PC-3 (cell line): ENCODE measurements around the gene PSPH. TPM values are rescaled to one million over a fixed set of nuclear protein-coding genes. Genes with fewer than 3 reads are reported as not detected.

Experiments used
- ATAC-seq: fragments of 200-7000 bp; cut with Tn5 transposase; 2 replicates; pipeline ENCODE4 v1.9.1; 2020; ENCODE audit warnings: mild to moderate bottlenecking, moderate library complexity
- BruUV-seq: library from RNA; stranded (reverse); fragments of 400-500 nt; replicated peaks from 2 replicates; lab custom pipeline; 2021; lab: Mats Ljungman, UMichigan
- CTCF ChIA-PET: fragments of 300-600 bp; sonication (Branson Sonifier 250); formaldehyde crosslinking; loops from one replicate; lab custom pipeline; 2022; ENCODE audit warnings: antibody characterized with exemption; lab: Charles Lee
- POLR2A ChIA-PET: fragments of 300-600 bp; sonication (Branson Sonifier 250); formaldehyde crosslinking; loops from one replicate; lab custom pipeline; 2022; ENCODE audit warnings: antibody characterized with exemption; ENCODE audit not compliant: unreplicated experiment; lab: Charles Lee
- DNase-seq: peaks from one replicate; pipeline ENCODE4 v3.0.0-alpha.2; 2015
- H2AFZ ChIP-seq: fragments of 300-600 bp; sonication (generic); 2 replicates; pipeline ENCODE4 v1.6.0; 2016; ENCODE audit warnings: antibody characterized with exemption, low read length
- H3F3A ChIP-seq: fragments of 300-600 bp; sonication (generic); one replicate; pipeline ENCODE4 v1.6.0; 2017; ENCODE audit warnings: antibody characterized with exemption, low read length, control low read depth, mild to moderate bottlenecking; ENCODE audit not compliant: unreplicated experiment
- H3K27ac ChIP-seq: fragments of 300-600 bp; sonication (generic); 2 replicates; pipeline ENCODE4 v1.5.1; 2016; ENCODE audit warnings: mild to moderate bottlenecking, low read length
- H3K27me3 ChIP-seq: fragments of 300-600 bp; sonication (generic); 2 replicates; pipeline ENCODE4 v1.6.1; 2016; ENCODE audit warnings: low read length, mixed read lengths
- H3K36me3 ChIP-seq: fragments of 300-600 bp; sonication (generic); 2 replicates; pipeline ENCODE4 v1.6.1; 2016; ENCODE audit warnings: low read depth, mixed run types, low read length, mixed read lengths
- H3K4me1 ChIP-seq: fragments of 300-600 bp; sonication (generic); 2 replicates; pipeline ENCODE4 v1.5.1; 2016; ENCODE audit warnings: low read length; ENCODE audit not compliant: insufficient read depth
- H3K4me2 ChIP-seq: fragments of 300-600 bp; sonication (generic); 2 replicates; pipeline ENCODE4 v1.6.0; 2016; ENCODE audit warnings: low read length
- H3K4me3 ChIP-seq: fragments of 300-600 bp; sonication (generic); 2 replicates; pipeline ENCODE4 v1.5.1; 2016; ENCODE audit warnings: mild to moderate bottlenecking, low read length, mixed read lengths
- H3K79me2 ChIP-seq: fragments of 300-600 bp; sonication (generic); 2 replicates; pipeline ENCODE4 v1.6.1; 2017; ENCODE audit warnings: low read length, mixed read lengths
- H3K9ac ChIP-seq: fragments of 300-600 bp; sonication (generic); 2 replicates; pipeline ENCODE4 v1.6.0; 2016; ENCODE audit warnings: mild to moderate bottlenecking, low read length
- H3K9me2 ChIP-seq: fragments of 300-600 bp; sonication (generic); replicated peaks from 2 replicates; pipeline ENCODE4 v1.6.1; 2016; ENCODE audit warnings: mixed run types, low read length, mixed read lengths
- H3K9me3 ChIP-seq: fragments of 300-600 bp; sonication (generic); 2 replicates; pipeline ENCODE4 v1.6.1; 2016; ENCODE audit warnings: low read length, mixed read lengths
- H4K20me1 ChIP-seq: fragments of 300-600 bp; sonication (generic); 2 replicates; pipeline ENCODE4 v1.6.1; 2016; ENCODE audit warnings: low read length, mixed read lengths
- EZH2 ChIP-seq: fragments of 300-600 bp; sonication (generic); IDR thresholded peaks from one replicate; pipeline ENCODE4 v1.6.1; 2017; ENCODE audit warnings: antibody characterized with exemption, mild to moderate bottlenecking, low read length; ENCODE audit not compliant: unreplicated experiment
- EZH2phosphoT487 ChIP-seq: fragments of 300-600 bp; sonication (generic); IDR thresholded peaks from 2 replicates; pipeline ENCODE4 v1.6.1; 2018; ENCODE audit warnings: mild to moderate bottlenecking, antibody characterized with exemption, low read length, borderline replicate concordance
- intact Hi-C: fragments of 100-400 bp; cut with micrococcal nuclease; formaldehyde crosslinking; loops from 2 replicates; pipeline ENCODE4 v1.9.0; 2023
- total RNA-seq: library from RNA; depleted of rRNA; stranded (reverse); fragments of >200 nt; gene quantifications from 2 replicates; pipeline ENCODE4 v1.2.3, GENCODE V29; 2014
- TF ChIP-seq, protein P1 (sequence below): fragments of 300-600 bp; sonication (generic); conservative IDR thresholded peaks from 2 replicates; pipeline ENCODE4 v1.5.1; 2017; ENCODE audit warnings: antibody characterized with exemption, low read depth, mild to moderate bottlenecking, low read length

Gene PSPH
- total RNA-seq, 1 experiment from 2014 or later = 66.3 TPM

DNA sequence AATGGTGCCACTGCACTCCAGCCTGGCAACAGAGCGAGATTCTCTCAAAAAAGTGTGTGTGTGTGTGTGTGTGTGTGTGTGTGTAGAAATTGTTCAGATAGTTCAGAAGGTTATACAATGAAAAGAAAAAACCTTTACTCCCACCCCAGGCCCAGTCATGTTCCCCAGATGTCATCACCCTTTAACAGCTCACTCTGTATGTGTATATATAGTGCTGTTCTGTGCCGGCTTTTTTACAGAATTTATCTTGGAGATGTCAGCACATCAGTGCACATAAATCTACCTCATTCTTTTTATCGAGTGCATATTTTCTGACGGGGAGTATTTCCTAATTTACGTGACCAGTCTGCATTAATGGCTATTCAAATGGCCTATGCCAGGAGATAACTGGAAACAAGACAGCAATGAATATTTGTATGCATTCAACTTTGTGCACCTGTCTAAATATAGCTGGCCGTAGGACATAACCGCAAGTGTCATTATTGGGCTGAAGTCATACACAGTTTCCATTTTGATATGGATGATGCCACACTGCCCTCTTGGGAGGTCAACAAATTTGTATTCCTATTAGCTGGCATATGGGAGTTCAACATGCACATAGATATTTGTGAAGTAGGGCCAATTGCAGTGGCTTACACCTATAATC is 75.1 kb downstream of the PSPH start:
- CTCF ChIA-PET = interaction anchor here (0.5 to 0.9 kb wide), 5 partner anchors 11 to 89 kb away, joined by 3 to 5 read pairs (median 3); no protein-coding TSS in a partner anchor
- POLR2A ChIA-PET = interaction anchor here (0.6 kb wide), 1 partner anchor 1217 kb away, joined by 3 read pairs; the partner anchor contains the start of gene SEC61G

DNA sequence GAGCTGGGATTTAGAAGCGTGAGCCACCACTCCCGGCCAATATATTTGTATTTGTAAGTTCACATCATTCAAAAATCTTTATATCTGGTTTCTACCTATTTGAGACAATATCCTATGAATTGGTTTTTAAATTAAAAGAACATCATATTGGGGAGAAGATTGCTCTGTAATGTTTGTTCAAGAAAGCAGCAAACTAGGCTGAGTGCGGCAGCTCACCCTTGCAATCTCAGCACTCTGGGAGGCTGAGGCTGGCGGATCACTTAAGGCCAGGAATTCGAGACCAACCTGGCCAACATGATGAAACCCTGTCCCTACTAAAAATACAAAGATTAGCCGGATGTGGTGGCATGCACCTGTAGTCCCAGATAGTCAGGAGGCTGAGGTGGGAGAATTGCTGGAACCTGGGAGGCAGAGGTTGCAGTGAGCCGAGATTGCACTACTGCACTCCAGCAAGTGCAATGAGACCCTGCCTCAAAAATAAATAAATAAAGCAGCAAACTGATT is 77.4 kb downstream of the PSPH start:
- ChIA-PET CTCF (interaction anchor here (0.6 kb wide), 1 partner anchor 403 kb away, joined by 3 read pairs; no protein-coding TSS in a partner anchor), POLR2A (no interaction called here)
- Histone ChIP-seq H3K4me1 (peaks cover 9% of the 10 kb centered on the region; the same call in 1 of the 2 replicates), H3K9ac (no peak overlapping the region), H3K36me3 (peaks cover 8% of the 10 kb centered on the region; the same call in 1 of the 2 replicates), H2AFZ (no peak overlapping the region), H3K79me2 (peaks cover 59% of the 10 kb centered on the region), H3K9me2 (no peaks in the 10 kb centered on the region), H3K27ac (no peak overlapping the region), H3K4me3 (no peak overlapping the region), H3F3A (no peaks in the 10 kb centered on the region), H3K4me2 (no peak overlapping the region), H4K20me1 (0 out of 2 replicates have a peak, but pooled peaks cover 5% of the 10 kb centered on the region), H3K9me3 (no peaks in the 10 kb centered on the region), H3K27me3 (no peaks in the 10 kb centered on the region)
- intact Hi-C loops = no loop called here
- DNase-seq = no peak
- TF ChIP-seq EZH2 (no peak), EZH2phosphoT487 (no peak)
- TF ChIP-seq, protein P1, sequence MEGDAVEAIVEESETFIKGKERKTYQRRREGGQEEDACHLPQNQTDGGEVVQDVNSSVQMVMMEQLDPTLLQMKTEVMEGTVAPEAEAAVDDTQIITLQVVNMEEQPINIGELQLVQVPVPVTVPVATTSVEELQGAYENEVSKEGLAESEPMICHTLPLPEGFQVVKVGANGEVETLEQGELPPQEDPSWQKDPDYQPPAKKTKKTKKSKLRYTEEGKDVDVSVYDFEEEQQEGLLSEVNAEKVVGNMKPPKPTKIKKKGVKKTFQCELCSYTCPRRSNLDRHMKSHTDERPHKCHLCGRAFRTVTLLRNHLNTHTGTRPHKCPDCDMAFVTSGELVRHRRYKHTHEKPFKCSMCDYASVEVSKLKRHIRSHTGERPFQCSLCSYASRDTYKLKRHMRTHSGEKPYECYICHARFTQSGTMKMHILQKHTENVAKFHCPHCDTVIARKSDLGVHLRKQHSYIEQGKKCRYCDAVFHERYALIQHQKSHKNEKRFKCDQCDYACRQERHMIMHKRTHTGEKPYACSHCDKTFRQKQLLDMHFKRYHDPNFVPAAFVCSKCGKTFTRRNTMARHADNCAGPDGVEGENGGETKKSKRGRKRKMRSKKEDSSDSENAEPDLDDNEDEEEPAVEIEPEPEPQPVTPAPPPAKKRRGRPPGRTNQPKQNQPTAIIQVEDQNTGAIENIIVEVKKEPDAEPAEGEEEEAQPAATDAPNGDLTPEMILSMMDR = no peak
- no peak for ATAC-seq
- BruUV-seq = no TSS peak

More for the DNA sequence above, 75.1 kb downstream of the PSPH start:
- ATAC-seq = peak; percentile 25
- H3K36me3 ChIP-seq = peaks cover 29% of the 10 kb centered on the region
- no TSS peak for BruUV-seq
- no peaks in the 10 kb centered on the region for H3K9me3 ChIP-seq
- no peak for TF ChIP-seq EZH2phosphoT487
- H4K20me1 ChIP-seq = 0 out of 2 replicates have a peak, but pooled peaks cover 3% of the 10 kb centered on the region
- H3K4me1 ChIP-seq = peaks cover 9% of the 10 kb centered on the region; the same call in 1 of the 2 replicates
- peaks cover 43% of the 10 kb centered on the region for H3K79me2 ChIP-seq
- H3F3A ChIP-seq = no peaks in the 10 kb centered on the region
- no peak overlapping the region for H3K4me2 ChIP-seq
- no peak overlapping the region for H3K4me3 ChIP-seq
- DNase-seq = no peak
- H3K9me2 ChIP-seq = no peaks in the 10 kb centered on the region
- no peak overlapping the region for H2AFZ ChIP-seq
- intact Hi-C loops = loop anchor here (1.0 kb wide), 1 partner anchor 10 kb away; no protein-coding TSS in a partner anchor
- H3K27me3 ChIP-seq = no peaks in the 10 kb centered on the region
- no peak overlapping the region for H3K27ac ChIP-seq
- H3K9ac ChIP-seq = no peak overlapping the region

DNA sequence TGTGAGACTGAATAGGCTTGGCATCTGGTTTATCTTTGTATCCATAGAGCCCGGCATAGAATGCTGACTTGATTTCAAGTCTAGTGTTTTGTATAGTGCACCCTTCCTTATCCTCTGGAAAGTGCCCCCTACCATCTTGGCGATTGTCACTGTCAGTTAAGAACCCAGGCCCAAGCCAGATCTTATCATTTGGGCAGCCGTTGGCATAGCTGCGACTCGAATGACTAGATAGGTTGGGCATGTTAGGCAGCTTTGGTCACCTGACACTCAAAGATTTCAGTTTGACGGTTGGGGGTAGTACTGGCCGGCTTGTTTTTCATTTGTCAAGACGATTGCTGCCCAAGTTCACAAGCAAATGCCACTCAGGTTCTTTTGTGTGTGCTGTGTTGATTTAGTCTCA is 80.3 kb downstream of the PSPH start:
- H3F3A ChIP-seq = no peaks in the 10 kb centered on the region
- DNase-seq (no peak), ATAC-seq (no peak)
- no peak overlapping the region for H2AFZ ChIP-seq
- no peaks in the 10 kb centered on the region for H3K9me2 ChIP-seq
- H3K4me1 ChIP-seq = peaks cover 4% of the 10 kb centered on the region; the same call in 1 of the 2 replicates
- H3K9me3 ChIP-seq = no peaks in the 10 kb centered on the region
- ChIA-PET POLR2A (no interaction called here), CTCF (no interaction called here)
- no peak overlapping the region for H3K27ac ChIP-seq
- H3K27me3 ChIP-seq = no peaks in the 10 kb centered on the region
- H3K9ac ChIP-seq = no peak overlapping the region
- BruUV-seq = no TSS peak
- 0 out of 2 replicates have a peak, but pooled peaks cover 5% of the 10 kb centered on the region for H4K20me1 ChIP-seq
- H3K79me2 ChIP-seq = peaks cover 75% of the 10 kb centered on the region
- no peak overlapping the region for H3K4me2 ChIP-seq
- H3K4me3 ChIP-seq = no peak overlapping the region
- no peaks in the 10 kb centered on the region for H3K36me3 ChIP-seq
- intact Hi-C loops = no loop called here
- TF ChIP-seq, protein P1 = no peak
- TF ChIP-seq EZH2phosphoT487 (no peak), EZH2 (no peak)
